HPDE6-E6E7 (cell line): ENCODE results near the gene TNRC6C.
"Not testable (repeated sequence)": the region's sequence is repeated elsewhere in the genome, so short reads cannot be mapped to it uniquely, and the experiment has no call there.

Experiments
- DNase-seq: peaks from one replicate; pipeline ENCODE4 v3.0.0; 2011; ENCODE audit warnings: missing footprints; ENCODE audit errors: extremely low spot score

The TNRC6C gene

GRCh38 chr17:78111727-78112517 is 153.4 kb downstream of the TNRC6C start:
- no peak for DNase-seq

GRCh38 chr17:78112518-78113471 is 154.3 kb downstream of the TNRC6C start:
- DNase-seq, result peak; percentile 66

GRCh38 chr17:78113804-78114785 is 155.6 kb downstream of the TNRC6C start:
- no peak for DNase-seq

GRCh38 chr17:78114831-78115723 is 156.6 kb downstream of the TNRC6C start:
- no peak for DNase-seq

GRCh38 chr17:78115803-78116202 is 157.3 kb downstream of the TNRC6C start:
- DNase-seq, result not testable (repeated sequence)

- no peak for DNase-seq
Measured at GRCh38 chr17:78116411-78116810, 157.9 kb downstream of the TNRC6C start.

- no peak for DNase-seq
Measured at GRCh38 chr17:78117027-78117981, 158.8 kb downstream of the TNRC6C start.

- no peak for DNase-seq
Measured at GRCh38 chr17:78118801-78119241, 160.3 kb downstream of the TNRC6C start.

- DNase-seq, result no peak
Measured at GRCh38 chr17:78120537-78120936, 162.0 kb downstream of the TNRC6C start.

- DNase-seq, result no peak
Measured at GRCh38 chr17:78120971-78121800, 162.7 kb downstream of the TNRC6C start.

- DNase-seq, result no peak
Measured at GRCh38 chr17:78121801-78122215, 163.3 kb downstream of the TNRC6C start.

GRCh38 chr17:78122216-78122930 is 163.9 kb downstream of the TNRC6C start:
- no peak for DNase-seq

- DNase-seq, result no peak
Measured at GRCh38 chr17:78122931-78123249, 164.4 kb downstream of the TNRC6C start.

GRCh38 chr17:78123258-78123929 is 164.9 kb downstream of the TNRC6C start:
- no peak for DNase-seq

GRCh38 chr17:78124081-78124835 is 165.8 kb downstream of the TNRC6C start:
- DNase-seq, result no peak

GRCh38 chr17:78124836-78125137 is 166.3 kb downstream of the TNRC6C start:
- DNase-seq, result no peak
